ENCODE measurements around the gene CLCN4.

- no peak for TF ChIP-seq POLR2A (IDR thresholded peaks at IDR 0.05; ENCODE audit: low read length)
- no peak for TF ChIP-seq GATA1 (IDR thresholded peaks at IDR 0.05; ENCODE audit: low read depth, low read length)
Measured at GRCh38 chrX:10111364-10112148, 45.2 kb upstream of the CLCN4 start.

Measured in erythroblast (primary cell).